ENCODE results near the gene MIER1.

Gene MIER1

GRCh38 chr1:67001682-67002425 lies 77.1 kb downstream of the MIER1 start:
- no peak overlapping the region for H4K8ac ChIP-seq (ENCODE audit: low read depth, low read length)
- WGBS (ENCODE audit: extremely low coverage, insufficient coverage, insufficient read length) = no CpG with 5 or more reads among the region's 5 CpGs

DNA sequence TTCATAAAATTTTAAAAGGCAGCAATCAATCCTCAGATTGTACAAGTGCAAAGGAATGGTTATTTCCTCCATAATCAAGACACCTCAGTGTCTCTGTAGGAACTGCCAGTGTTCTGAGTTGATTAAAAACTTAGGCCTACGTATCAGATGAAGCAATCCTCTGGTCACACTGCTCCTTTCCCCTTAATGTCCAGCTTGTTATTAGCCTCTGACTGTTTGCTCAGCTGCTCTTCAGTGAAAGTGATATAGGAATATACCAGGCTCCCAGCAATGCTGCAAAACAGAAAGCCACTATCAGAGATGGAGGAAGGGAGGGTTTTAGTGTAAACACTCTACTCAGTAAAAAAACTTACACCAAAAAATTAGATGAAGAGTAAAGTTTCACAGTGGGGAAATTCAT lies 79.4 kb downstream of the MIER1 start:
- Histone ChIP-seq H3K27ac (ENCODE audit: low read depth, low read length) (no peak overlapping the region), H4K12ac (ENCODE audit: low read depth, low read length) (no peak overlapping the region), H2BK120ac (ENCODE audit: insufficient read depth, low read length, poor library complexity) (no peak overlapping the region), H4K91ac (ENCODE audit: low read depth, low read length) (no peak overlapping the region), H4K8ac (ENCODE audit: low read depth, low read length) (no peak overlapping the region), H3K23ac (ENCODE audit: low read length) (no peak overlapping the region), H2BK5ac (ENCODE audit: low read depth, low read length, poor library complexity) (no peak overlapping the region), H3K79me1 (ENCODE audit: low read length) (no peaks in the 10 kb centered on the region), H3K9me3 (ENCODE audit: insufficient read depth, low read depth, low read length) (no peaks in the 10 kb centered on the region), H3K4ac (ENCODE audit: low read depth, low read length) (no peak overlapping the region), H3K27me3 (ENCODE audit: insufficient read depth, low read length) (no peaks in the 10 kb centered on the region), H3K4me2 (ENCODE audit: low read length) (no peak overlapping the region), H3K36me3 (ENCODE audit: control insufficient read depth in 1 of 2, insufficient read depth in 2 of 2, low read length in 2 of 2) (peaks cover 0 to 1% of the 10 kb centered on the region in 2 experiments), H3K18ac (ENCODE audit: low read length) (no peak overlapping the region), H3K79me2 (ENCODE audit: control insufficient read depth, insufficient read depth, low read length, poor library complexity) (no peaks in the 10 kb centered on the region), H2BK12ac (ENCODE audit: low read length) (no peak overlapping the region), H3K14ac (ENCODE audit: low read length) (no peak overlapping the region), H3K9ac (ENCODE audit: low read length) (no peak overlapping the region), H2AFZ (ENCODE audit: insufficient read depth, low read length, poor library complexity) (no peak overlapping the region), H2AK5ac (ENCODE audit: low read length) (no peak overlapping the region), H3K4me3 (ENCODE audit: low read depth, low read length) (no peak overlapping the region), H3K4me1 (ENCODE audit: control insufficient read depth in 1 of 2, insufficient read depth in 2 of 2, low read length in 2 of 2) (no peaks in the 10 kb centered on the region)
- WGBS (ENCODE audit: extremely low coverage, insufficient coverage, insufficient read length) = no CpG with 5 or more reads among the region's 1 CpG
- DNase-seq = no peak

More at GRCh38 chr1:67001682-67002425, 77.1 kb downstream of the MIER1 start:
- H3K23ac ChIP-seq (ENCODE audit: low read length) = no peak overlapping the region
- no peaks in the 10 kb centered on the region for H3K9me3 ChIP-seq (ENCODE audit: insufficient read depth, low read depth, low read length)
- H3K27me3 ChIP-seq (ENCODE audit: insufficient read depth, low read length) = no peaks in the 10 kb centered on the region
- H2BK5ac ChIP-seq (ENCODE audit: low read depth, low read length, poor library complexity) = no peak overlapping the region
- no peak for DNase-seq
- no peak overlapping the region for H3K18ac ChIP-seq (ENCODE audit: low read length)
- no peak overlapping the region for H4K12ac ChIP-seq (ENCODE audit: low read depth, low read length)
- H3K27ac ChIP-seq (ENCODE audit: low read depth, low read length) = no peak overlapping the region
- no peak overlapping the region for H3K4me3 ChIP-seq (ENCODE audit: low read depth, low read length)
- no peak overlapping the region for H3K9ac ChIP-seq (ENCODE audit: low read length)
- no peaks in the 10 kb centered on the region for H3K36me3 ChIP-seq (ENCODE audit: control insufficient read depth in 1 of 2, insufficient read depth in 2 of 2, low read length in 2 of 2)
- no peak overlapping the region for H3K4ac ChIP-seq (ENCODE audit: low read depth, low read length)
- no peaks in the 10 kb centered on the region for H3K4me1 ChIP-seq (ENCODE audit: control insufficient read depth in 1 of 2, insufficient read depth in 2 of 2, low read length in 2 of 2)
- H2BK120ac ChIP-seq (ENCODE audit: insufficient read depth, low read length, poor library complexity) = no peak overlapping the region
- H3K79me2 ChIP-seq (ENCODE audit: control insufficient read depth, insufficient read depth, low read length, poor library complexity) = no peaks in the 10 kb centered on the region
- H3K79me1 ChIP-seq (ENCODE audit: low read length) = no peaks in the 10 kb centered on the region
- H4K91ac ChIP-seq (ENCODE audit: low read depth, low read length) = no peak overlapping the region
- no peak overlapping the region for H2BK12ac ChIP-seq (ENCODE audit: low read length)
- no peak overlapping the region for H3K14ac ChIP-seq (ENCODE audit: low read length)
- no peak overlapping the region for H3K4me2 ChIP-seq (ENCODE audit: low read length)
- H2AFZ ChIP-seq (ENCODE audit: insufficient read depth, low read length, poor library complexity) = no peak overlapping the region
- no peak overlapping the region for H2AK5ac ChIP-seq (ENCODE audit: low read length)

GRCh38 chr1:67005068-67005467 lies 80.3 kb downstream of the MIER1 start:
- no peak overlapping the region for H3K9ac ChIP-seq (ENCODE audit: low read length)
- DNase-seq = no peak
- no peak overlapping the region for H4K8ac ChIP-seq (ENCODE audit: low read depth, low read length)
- H3K27me3 ChIP-seq (ENCODE audit: insufficient read depth, low read length) = no peaks in the 10 kb centered on the region
- no peak overlapping the region for H4K91ac ChIP-seq (ENCODE audit: low read depth, low read length)
- H3K4me3 ChIP-seq (ENCODE audit: low read depth, low read length) = no peak overlapping the region
- no peak overlapping the region for H3K18ac ChIP-seq (ENCODE audit: low read length)
- H3K4ac ChIP-seq (ENCODE audit: low read depth, low read length) = no peak overlapping the region
- H3K79me1 ChIP-seq (ENCODE audit: low read length) = no peaks in the 10 kb centered on the region
- H3K9me3 ChIP-seq (ENCODE audit: insufficient read depth, low read depth, low read length) = no peaks in the 10 kb centered on the region
- H2BK5ac ChIP-seq (ENCODE audit: low read depth, low read length, poor library complexity) = no peak overlapping the region
- no peak overlapping the region for H2AK5ac ChIP-seq (ENCODE audit: low read length)
- no peak overlapping the region for H3K23ac ChIP-seq (ENCODE audit: low read length)
- no peak overlapping the region for H2AFZ ChIP-seq (ENCODE audit: insufficient read depth, low read length, poor library complexity)
- H3K36me3 ChIP-seq (ENCODE audit: control insufficient read depth in 1 of 2, insufficient read depth in 2 of 2, low read length in 2 of 2) = peaks cover 0 to 4% of the 10 kb centered on the region in 2 experiments
- H3K14ac ChIP-seq (ENCODE audit: low read length) = no peak overlapping the region
- H2BK120ac ChIP-seq (ENCODE audit: insufficient read depth, low read length, poor library complexity) = no peak overlapping the region
- no peaks in the 10 kb centered on the region for H3K79me2 ChIP-seq (ENCODE audit: control insufficient read depth, insufficient read depth, low read length, poor library complexity)
- no peaks in the 10 kb centered on the region for H3K4me1 ChIP-seq (ENCODE audit: control insufficient read depth in 1 of 2, insufficient read depth in 2 of 2, low read length in 2 of 2)
- H2BK12ac ChIP-seq (ENCODE audit: low read length) = no peak overlapping the region
- no peak overlapping the region for H4K12ac ChIP-seq (ENCODE audit: low read depth, low read length)
- H3K4me2 ChIP-seq (ENCODE audit: low read length) = no peak overlapping the region
- no CpG with 5 or more reads among the region's 8 CpGs for WGBS (ENCODE audit: extremely low coverage, insufficient coverage, insufficient read length)
- H3K27ac ChIP-seq (ENCODE audit: low read depth, low read length) = no peak overlapping the region

GRCh38 chr1:67009792-67010191 lies 85.0 kb downstream of the MIER1 start:
- H3K4me2 ChIP-seq (ENCODE audit: low read length) = no peak overlapping the region
- H3K9ac ChIP-seq (ENCODE audit: low read length) = no peak overlapping the region
- no peak overlapping the region for H3K4me3 ChIP-seq (ENCODE audit: low read depth, low read length)
- H3K36me3 ChIP-seq (ENCODE audit: control insufficient read depth in 1 of 2, insufficient read depth in 2 of 2, low read length in 2 of 2) = peaks cover 0 to 5% of the 10 kb centered on the region in 2 experiments
- no peak for DNase-seq
- no peaks in the 10 kb centered on the region for H3K27me3 ChIP-seq (ENCODE audit: insufficient read depth, low read length)
- H4K8ac ChIP-seq (ENCODE audit: low read depth, low read length) = no peak overlapping the region
- H2BK120ac ChIP-seq (ENCODE audit: insufficient read depth, low read length, poor library complexity) = no peak overlapping the region
- no peaks in the 10 kb centered on the region for H3K9me3 ChIP-seq (ENCODE audit: insufficient read depth, low read depth, low read length)
- no peak overlapping the region for H3K27ac ChIP-seq (ENCODE audit: low read depth, low read length)
- no peak overlapping the region for H3K4ac ChIP-seq (ENCODE audit: low read depth, low read length)
- H2BK5ac ChIP-seq (ENCODE audit: low read depth, low read length, poor library complexity) = no peak overlapping the region
- H3K18ac ChIP-seq (ENCODE audit: low read length) = no peak overlapping the region
- H2BK12ac ChIP-seq (ENCODE audit: low read length) = no peak overlapping the region
- no peaks in the 10 kb centered on the region for H3K79me2 ChIP-seq (ENCODE audit: control insufficient read depth, insufficient read depth, low read length, poor library complexity)
- no peak overlapping the region for H4K12ac ChIP-seq (ENCODE audit: low read depth, low read length)
- H3K4me1 ChIP-seq (ENCODE audit: control insufficient read depth in 1 of 2, insufficient read depth in 2 of 2, low read length in 2 of 2) = no peaks in the 10 kb centered on the region
- H4K91ac ChIP-seq (ENCODE audit: low read depth, low read length) = no peak overlapping the region
- no CpG with 5 or more reads among the region's 3 CpGs for WGBS (ENCODE audit: extremely low coverage, insufficient coverage, insufficient read length)
- H3K23ac ChIP-seq (ENCODE audit: low read length) = no peak overlapping the region
- H2AK5ac ChIP-seq (ENCODE audit: low read length) = no peak overlapping the region
- H2AFZ ChIP-seq (ENCODE audit: insufficient read depth, low read length, poor library complexity) = no peak overlapping the region
- no peaks in the 10 kb centered on the region for H3K79me1 ChIP-seq (ENCODE audit: low read length)
- no peak overlapping the region for H3K14ac ChIP-seq (ENCODE audit: low read length)

All from trophoblast cell (in vitro differentiated cells and primary cell).